ENCODE data around the gene N4BP2L2.

Gene N4BP2L2

GRCh38 chr13:32423592-32423991, 115.0 kb downstream of the N4BP2L2 start:
- DNase-seq: no peak

- no peak for DNase-seq
Measured at GRCh38 chr13:32419862-32420261, 118.7 kb downstream of the N4BP2L2 start.

GRCh38 chr13:32417995-32418394, 120.6 kb downstream of the N4BP2L2 start:
- DNase-seq: no peak

- DNase-seq: no peak
Measured at GRCh38 chr13:32415019-32415418, 123.6 kb downstream of the N4BP2L2 start.

- DNase-seq: no peak
Measured at GRCh38 chr13:32414580-32414979, 124.0 kb downstream of the N4BP2L2 start.

- no peak for DNase-seq
Measured at GRCh38 chr13:32413284-32413683, 125.3 kb downstream of the N4BP2L2 start.

- DNase-seq: no peak
Measured at GRCh38 chr13:32409561-32410421, 128.8 kb downstream of the N4BP2L2 start.

GRCh38 chr13:32409001-32409313, 129.6 kb downstream of the N4BP2L2 start:
- no peak for DNase-seq

GRCh38 chr13:32408296-32409000, 130.1 kb downstream of the N4BP2L2 start:
- no peak for DNase-seq

GRCh38 chr13:32407854-32408253, 130.7 kb downstream of the N4BP2L2 start:
- no peak for DNase-seq

GRCh38 chr13:32403108-32403507, 135.5 kb downstream of the N4BP2L2 start:
- no peak for DNase-seq

GRCh38 chr13:32391101-32391619, 147.4 kb downstream of the N4BP2L2 start:
- DNase-seq: no peak

GRCh38 chr13:32390484-32390883, 148.1 kb downstream of the N4BP2L2 start:
- DNase-seq: no peak

GRCh38 chr13:32390048-32390447, 148.5 kb downstream of the N4BP2L2 start:
- DNase-seq: no peak

- no peak for DNase-seq
Measured at GRCh38 chr13:32385410-32385809, 153.2 kb downstream of the N4BP2L2 start.

- DNase-seq: no peak
Measured at GRCh38 chr13:32384702-32385101, 153.9 kb downstream of the N4BP2L2 start.

GRCh38 chr13:32383836-32384618, 154.6 kb downstream of the N4BP2L2 start:
- DNase-seq: no peak
